Medulla oblongata (tissue), 1 donor: ENCODE results near the gene DERA.
"Not testable (repeated sequence)": the region's sequence is repeated elsewhere in the genome, so short reads cannot be mapped to it uniquely, and the experiment has no call there.

Source experiments
- DNase-seq: peaks from one replicate; pipeline ENCODE4 v3.0.0-alpha.2; 2015; ENCODE audit errors: extremely low spot score

DERA gene

DNA sequence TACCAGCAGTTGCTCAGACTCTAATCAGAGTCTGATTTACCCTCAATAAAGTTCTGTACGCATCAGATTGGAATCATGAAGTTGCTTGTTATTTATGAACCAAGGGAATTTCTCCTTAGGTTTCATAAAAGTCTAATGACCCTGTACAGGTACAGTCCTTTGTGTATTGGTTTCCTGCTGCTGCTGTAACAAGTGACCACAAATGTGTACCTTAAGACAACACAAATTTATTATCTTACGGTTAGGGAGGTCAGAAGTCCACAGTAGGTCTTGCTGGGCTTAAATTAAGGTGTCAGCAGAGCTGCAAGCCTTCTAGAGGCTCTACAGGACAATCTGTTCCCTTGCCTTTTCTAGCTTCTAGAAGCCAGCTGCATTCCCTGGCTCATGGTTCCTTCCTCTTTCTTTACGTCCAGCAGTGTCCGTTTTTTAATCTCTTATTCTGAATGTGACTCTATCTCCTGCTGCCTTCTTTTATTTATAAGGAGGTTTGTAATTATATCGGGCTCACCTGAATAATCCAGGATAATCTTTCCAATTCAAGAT is 6.7 kb upstream of the DERA start:
- no peak for DNase-seq

DNA sequence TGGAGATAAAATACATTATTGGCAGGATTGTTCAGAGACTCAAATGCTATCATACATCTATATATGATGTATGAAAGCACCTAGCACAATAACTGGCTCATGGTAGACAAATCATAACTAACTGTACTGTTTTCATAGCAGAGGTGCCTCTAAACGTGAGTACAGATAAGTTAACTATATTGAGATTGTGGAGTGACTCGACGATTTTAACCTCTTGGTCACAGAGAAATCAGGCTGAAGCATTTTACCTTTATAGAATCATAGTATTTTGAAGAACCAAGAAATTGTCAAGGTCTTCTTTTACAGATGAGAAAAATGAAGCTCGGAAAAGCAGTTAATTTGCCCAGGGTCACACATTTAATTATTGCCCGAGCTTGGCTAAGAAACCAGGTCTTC is 666 bp upstream of the DERA start:
- DNase-seq, result no peak

DNA sequence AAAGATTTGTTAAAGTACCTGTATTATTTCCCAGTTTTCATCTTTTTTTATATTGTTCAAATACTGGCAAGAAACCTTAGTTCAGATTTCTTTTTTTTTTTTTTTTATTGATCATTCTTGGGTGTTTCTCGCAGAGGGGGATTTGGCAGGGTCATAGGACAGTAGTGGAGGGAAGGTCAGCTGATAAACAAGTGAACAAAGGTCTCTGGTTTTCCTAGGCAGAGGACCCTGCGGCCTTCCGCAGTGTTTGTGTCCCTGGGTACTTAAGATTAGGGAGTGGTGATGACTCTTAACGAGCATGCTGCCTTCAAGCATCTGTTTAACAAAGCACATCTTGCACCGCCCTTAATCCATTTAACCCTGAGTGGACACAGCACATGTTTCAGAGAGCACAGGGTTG is 799 bp downstream of the DERA start:
- DNase-seq, result not testable (repeated sequence)

DNA sequence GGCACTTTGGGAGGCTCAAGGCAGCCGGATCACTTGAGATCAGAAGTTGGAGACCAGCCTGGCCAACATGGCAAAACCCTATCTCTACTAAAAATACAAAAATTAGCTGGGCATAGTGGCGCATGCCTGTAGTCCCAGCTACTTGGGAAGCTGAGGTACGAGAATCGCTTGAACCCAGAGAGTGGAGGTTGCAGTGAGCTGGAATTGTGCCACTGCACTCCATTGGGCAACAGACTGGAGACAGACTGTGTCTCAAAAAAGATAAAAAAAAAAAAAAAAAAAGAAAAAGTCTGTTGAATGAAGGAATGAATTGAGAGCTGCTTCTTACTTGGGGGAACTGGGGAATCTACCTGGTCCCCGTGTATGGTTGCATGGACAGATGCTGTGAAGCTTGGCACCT is 3.0 kb downstream of the DERA start:
- not testable (repeated sequence) for DNase-seq

DNA sequence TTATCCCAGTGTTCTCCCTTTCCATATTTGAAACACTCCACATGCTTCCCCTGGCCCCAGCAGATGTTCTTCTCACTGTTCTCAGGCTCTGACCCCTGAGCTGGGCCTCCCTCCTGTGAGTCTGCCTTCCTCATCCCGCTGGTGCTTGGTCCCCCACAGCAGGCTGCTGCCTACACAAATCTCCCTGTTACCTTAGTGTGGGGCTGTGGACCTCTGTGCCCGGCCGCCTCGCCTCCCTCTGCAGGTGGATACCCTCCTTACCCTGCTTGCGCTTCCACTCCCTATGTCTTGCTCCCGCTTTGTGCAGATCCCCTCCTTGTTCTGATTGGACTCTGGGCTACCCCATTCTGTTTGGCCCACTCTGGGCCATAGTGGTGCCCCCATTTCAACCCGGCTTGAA is 6.9 kb downstream of the DERA start:
- no peak for DNase-seq

DNA sequence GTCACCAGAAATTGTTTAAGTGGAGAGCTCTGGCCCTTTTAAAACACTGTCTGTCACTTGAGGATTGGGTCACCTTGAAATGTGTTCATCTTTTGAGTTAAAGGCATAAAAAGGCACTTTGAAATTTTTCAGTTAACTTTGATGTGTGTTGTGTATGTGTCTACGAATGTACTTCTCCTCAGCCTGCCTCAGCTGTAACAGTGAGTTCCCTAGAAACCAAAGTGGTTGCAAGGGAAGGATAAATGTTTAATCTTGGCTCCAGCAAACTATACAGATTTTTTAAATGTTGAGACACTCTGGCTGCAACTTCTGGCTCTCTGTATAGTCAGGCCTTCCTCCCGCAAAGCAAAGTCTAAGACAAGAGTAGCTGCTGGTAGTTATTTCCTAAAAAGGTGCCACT is 8.3 kb downstream of the DERA start:
- no peak for DNase-seq

DNA sequence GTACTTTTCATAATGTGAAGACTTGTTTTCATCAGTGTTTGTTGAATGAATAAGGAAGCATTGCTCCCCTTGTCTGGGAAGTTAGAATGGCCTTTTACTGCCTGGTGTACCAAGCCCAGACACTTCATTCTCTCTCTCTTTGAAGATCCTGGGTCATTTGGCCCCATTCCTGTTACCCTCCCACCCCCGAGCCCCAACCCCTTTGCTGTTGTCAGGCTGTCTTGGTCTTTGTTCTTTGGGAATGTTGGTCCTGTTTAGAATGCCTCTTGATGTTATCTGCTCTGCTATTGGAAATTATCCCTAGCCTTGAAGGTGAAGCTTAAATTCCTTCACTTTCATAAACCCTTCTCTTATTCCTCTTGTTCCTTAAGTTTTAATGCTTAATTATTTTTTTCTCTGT is 13.8 kb downstream of the DERA start:
- no peak for DNase-seq

DNA sequence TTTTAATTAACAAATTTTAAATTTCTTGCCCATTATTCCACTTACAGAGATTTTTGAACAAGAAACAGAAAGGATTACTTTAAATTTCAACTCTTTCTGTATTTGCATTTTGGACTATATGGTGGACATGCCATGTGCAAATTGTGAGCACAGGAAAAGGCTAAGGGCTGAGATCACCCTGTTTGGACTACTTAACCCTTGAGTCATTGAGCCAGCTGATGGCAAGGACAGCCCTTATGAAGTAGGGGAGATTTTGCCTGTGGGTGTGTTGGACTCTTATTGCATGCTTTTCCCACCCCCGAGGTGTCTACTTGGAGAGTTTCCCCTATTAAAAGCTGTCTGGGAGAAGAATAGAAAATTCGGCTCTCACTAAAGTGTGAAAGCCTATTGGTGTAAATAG is 17.2 kb downstream of the DERA start:
- no peak for DNase-seq

DNA sequence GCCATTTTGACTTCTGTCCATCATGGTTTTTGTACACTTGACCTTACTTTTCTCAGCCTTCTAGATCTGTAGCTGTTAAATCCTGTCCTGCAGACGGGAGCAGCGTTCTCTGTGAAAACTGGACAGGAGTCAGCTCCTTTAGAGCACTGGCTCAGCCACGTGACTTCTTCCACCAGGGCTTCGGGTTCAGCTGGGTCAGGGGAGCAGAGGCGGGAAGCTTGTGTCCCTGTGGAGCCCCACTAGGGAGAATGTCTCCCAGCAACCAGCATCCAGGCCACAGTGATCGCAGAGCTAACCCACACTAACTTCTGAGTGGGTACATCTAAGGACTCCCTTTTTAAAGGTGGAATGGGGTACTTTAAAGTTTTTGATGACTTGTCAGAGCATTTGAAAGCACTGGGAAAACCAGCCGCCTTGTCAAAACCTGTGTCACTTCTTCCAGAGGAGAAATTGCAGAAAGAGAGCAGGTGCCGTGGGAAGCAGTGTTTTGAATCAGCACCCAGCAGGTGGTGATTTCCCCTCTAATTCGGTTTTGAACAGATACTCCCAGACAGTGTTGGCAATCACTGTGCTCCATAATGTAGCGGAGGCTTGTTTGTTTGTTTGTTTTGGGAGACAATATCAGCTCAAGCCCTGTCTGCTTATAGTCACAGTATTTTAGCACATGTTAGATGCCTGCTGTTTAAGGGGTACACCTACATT is 17.9 kb downstream of the DERA start:
- peak; percentile 28 for DNase-seq

DNA sequence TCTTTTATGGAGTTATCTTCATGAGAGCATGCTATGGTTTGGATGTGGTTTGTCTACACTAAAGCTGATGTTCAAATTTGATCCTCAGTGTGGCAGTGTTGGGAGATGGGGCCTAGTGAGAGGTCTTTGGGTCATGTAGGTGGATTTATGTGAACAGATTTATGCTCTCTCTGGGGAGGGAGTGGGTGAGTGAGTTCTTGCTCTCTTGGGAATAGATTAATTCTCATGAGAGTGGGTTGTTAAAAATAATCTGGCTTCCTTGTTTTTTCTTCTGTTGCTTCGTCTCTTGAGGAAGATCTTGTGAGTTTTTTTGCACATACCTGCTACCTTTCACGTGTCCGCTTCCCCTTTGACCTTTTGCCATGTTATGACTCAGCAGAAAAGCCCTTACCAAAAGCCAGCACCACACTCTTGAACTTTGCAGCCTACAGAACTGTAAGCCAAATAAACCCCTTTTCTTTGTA is 20.5 kb downstream of the DERA start:
- DNase-seq, result no peak

DNA sequence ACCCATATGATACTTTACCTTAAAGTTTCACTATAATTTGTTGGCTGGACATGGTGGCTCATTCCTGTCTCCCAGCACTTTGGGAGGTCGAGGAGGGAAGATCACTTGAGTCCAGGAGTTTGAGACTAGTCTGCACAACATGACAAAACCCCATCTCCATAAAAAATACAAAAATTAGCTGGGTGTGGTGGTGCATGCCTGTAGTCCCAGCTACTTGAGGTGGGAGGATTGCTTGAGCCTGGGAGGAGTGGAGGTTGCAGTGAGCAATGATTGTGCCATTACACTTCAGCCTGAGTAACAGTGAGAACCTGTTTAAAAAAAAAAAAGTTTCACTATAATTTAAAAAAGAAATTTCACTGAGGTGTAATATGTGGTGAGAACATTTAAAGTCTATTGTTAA is 21.2 kb downstream of the DERA start:
- DNase-seq, result no peak

DNA sequence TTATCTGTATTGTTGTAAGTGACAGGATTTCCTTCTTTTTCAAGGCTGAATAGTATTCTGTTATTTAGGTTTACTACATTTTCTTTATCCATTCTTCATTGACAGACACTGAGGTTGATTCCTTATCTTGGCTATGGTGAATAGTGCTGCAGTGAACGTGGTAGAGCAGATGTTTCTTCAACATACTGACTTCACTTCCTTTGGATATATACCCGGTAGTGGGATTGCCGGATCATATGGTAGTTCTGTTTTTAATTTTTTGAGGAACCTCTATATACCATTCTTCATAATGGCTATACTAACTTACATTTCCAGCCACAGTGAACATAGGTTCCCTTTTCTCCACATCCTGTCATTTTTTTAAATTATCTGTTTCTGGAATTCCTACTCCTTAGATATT is 21.8 kb downstream of the DERA start:
- DNase-seq, result no peak

DNA sequence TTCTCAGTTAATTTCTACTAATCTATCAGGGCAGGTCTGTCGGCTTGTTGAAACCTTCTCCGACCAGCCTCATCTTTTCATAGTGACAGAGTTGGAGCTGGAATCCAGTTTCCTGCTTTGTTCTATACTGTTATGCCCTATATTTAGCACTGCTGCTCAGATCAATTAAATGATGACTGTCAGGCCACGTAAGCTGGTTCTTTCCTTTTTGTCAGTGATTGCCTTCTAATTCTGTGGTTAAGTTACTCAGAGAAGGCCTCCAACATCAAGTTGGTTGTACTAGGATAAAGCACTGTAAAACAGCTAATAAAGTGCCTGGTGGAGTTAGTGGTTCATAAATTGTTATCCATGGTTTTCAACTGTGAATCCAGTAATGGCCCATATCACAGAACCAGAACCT is 22.6 kb downstream of the DERA start:
- no peak for DNase-seq

DNA sequence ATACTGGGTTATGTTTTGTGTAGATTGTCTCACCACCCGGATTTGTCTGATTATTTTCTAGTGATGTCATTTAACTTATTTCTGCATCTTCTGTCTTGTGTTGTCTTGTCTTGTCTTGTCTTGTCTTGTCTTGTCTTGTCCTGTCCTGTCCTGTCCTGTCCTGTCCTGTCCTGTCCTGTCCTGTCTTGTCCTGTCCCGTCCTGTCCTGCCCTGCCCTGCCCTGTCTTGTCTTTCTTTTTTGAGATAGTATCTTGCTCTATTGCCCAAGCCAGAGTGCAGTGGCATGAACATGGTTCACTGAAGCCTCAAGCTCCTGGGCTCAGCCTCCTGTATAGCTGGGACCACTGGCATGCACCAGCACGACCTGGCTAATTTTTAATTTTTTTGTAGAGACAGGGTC is 25.6 kb downstream of the DERA start:
- DNase-seq, result no peak

DNA sequence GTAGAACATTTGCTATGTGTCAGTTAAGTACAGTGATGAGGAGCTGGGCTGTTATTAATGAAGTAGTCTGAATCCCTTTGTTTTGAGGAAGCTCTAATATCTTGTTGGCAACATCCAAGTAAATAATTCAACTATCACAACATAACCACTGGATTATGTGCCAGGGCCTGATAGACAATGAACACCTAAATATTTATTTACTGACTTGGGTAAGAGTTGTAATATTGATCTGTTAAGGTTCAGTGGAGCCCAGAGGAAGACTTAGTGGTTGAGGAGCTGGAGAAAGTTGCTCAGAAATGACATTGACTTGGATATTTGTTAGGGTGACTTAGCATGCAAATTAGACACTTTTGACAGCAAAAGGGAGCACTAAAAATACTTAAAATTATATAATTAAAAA is 26.8 kb downstream of the DERA start:
- no peak for DNase-seq

DNA sequence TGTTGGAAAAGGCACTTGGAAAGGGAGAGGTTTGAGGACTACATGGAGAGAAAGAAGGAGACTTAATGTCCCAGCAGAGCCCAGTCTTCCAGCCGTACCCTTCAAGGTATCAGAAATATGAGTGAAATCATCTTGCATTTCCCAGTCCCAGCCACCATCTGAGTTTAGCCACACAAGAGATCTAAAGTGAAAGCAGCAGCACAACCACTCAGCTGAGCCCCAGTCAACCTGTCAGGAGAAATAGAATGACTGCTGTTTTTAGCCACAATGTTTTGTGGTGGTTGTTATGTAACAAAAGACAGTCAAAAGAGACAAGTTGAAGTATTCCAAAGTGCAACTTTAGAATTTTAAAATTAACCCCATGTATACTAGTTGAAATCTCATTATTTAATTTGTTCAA is 28.0 kb downstream of the DERA start:
- DNase-seq, result no peak

DNA sequence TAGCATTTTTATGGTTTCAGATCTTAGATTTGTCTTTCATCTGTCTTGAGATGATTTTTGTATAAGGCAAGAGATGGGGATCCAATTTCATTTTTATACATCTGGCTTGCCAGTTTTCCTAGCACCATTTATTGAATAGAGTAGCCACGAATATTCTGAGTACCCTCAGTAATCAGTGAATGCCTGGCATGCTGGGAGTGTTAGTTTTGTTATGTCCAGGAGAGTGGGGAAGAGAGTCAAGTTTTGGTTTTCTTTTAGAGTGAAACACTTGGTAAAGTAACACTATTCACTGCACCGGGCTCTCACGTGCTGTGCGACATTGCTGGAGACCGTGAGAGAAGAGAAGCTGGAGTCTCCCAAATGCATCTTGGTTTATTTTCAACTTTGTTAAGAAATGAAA is 31.3 kb downstream of the DERA start:
- DNase-seq, result no peak

DNA sequence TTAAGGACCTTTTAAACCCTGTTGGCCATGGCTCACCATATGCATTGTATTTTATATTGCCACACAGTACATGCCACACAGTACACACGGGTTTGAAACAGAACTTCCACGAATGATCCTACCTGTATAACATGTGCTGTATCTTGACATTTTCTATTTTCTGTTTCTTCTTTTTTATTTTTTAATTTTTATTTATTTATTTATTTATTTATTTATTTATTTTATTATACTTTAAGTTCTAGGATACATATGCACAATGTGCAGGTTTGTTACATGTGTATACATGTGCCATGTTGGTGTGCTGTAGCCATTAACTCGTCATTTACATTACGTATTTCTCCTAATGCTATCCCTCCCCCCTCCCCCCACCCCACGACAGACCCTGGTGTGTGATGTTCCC is 32.4 kb downstream of the DERA start:
- DNase-seq, result not testable (repeated sequence)

DNA sequence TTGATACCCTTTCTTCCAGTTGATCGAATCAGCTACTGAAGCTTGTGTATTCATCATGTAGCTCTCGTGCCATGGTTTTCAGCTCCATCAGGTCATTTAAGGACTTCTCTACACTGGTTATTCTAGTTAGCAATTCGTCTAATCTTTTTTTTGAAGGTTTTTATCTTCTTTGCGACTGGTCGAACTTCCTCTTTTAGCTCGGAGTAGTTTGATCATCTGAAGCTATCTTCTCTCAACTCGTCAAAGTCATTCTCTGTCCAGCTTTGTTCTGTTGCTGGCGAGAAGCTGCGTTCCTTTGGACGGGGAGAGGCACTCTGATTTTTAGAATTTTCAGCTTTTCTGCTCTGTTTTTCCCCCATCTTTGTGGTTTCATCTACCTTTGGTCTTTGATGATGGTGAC is 37.3 kb downstream of the DERA start:
- not testable (repeated sequence) for DNase-seq

DNA sequence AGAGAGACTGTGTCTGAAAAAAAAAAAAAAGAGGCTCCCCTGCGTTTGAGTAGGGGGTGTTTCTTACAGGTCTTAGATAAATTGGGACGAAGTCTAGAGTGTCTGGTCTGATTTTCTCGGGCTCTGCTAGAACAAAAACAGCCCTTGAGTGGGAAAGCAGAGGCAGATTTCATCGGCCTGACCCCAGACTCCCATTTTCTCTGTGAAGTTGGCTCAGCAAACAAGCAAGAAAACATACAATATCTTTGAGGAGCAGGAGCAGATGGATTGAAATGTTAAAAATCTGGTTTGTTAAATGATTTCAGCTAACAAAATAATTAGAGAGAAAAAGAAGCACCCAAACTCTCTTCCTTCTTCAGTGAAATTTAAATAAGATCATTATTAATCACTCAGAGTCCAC is 44.1 kb downstream of the DERA start:
- DNase-seq, result no peak

DNA sequence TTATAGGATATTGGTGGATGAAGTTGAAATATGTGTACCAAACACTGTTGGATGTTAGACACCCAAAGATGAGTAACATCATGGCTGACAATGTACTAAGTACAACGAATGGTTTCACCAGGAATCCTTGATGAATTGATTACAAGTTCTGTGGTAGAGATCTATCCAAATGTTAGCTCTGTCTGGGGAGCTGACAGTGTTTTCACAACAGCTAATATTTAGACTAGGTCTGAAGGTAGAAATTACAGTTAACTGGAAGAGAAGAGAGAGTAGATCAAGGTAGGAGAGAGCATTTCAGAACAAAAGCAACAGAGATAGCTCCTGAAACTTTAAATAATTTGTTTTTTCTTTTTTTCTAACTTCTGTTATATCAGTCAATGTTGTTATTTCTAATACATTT is 44.9 kb downstream of the DERA start:
- DNase-seq, result no peak

DNA sequence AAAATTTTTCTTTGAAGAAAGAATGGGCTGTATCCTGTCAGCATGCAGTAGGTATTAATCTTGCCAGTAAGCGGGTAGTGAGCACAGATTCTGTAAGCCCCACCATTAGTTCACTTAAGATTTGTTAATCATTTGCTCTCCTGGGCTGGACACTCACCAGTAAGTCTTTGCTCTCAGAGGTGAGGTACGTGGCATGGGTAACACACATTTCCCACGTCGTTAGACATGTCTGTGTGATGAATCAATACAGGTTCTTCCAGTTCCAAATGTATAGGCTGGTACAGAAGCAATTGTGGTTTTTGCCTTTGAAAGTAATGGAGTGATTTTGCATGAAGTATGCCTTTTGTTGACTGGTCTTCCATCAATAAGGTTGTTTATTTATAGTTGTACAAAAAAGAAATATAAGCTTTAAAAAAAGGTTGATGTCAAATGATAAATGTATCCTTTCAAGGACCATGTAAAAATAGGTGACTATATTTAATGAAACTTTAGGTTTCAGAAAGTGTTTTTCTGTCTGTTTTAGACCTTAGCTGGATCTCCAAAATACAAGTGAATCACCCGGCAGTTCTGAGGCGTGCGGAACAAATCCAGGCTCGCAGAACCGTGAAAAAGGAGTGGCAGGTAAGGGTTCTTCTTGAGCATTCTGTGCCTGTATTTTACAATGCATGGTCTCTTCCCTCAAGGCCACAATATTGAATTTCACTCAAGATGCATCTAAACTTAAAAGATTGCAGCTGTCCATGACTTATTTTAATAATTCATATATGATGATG is 45.5 kb downstream of the DERA start:
- no peak for DNase-seq

DNA sequence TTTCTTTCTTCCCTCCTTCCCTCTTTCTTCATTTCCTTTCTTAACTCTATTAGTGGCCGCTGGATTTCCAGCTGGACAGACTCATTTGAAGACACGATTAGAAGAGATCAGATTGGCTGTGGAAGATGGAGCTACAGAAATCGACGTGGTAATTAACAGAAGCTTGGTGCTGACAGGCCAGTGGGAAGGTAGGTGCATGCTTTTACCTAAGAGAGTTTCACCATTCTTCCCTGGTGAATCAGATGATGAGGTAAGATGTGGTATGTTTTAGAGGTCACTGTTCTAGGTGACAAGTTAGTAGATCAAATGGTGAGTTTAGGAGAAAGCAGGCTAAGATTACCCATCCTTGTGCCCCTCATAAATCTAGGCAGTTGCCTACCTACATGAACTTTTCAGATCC is 51.6 kb downstream of the DERA start:
- no peak for DNase-seq
